GM12801 (cell line): Measurements from ENCODE around the gene COL24A1.

Source experiments
- TF ChIP-seq, protein P1 (sequence below): IDR thresholded peaks from one replicate; pipeline ENCODE4 v1.5.1; 2011; ENCODE audit warnings: control low read depth; ENCODE audit not compliant: insufficient read length; ENCODE audit errors: extremely low read depth

Gene COL24A1

DNA sequence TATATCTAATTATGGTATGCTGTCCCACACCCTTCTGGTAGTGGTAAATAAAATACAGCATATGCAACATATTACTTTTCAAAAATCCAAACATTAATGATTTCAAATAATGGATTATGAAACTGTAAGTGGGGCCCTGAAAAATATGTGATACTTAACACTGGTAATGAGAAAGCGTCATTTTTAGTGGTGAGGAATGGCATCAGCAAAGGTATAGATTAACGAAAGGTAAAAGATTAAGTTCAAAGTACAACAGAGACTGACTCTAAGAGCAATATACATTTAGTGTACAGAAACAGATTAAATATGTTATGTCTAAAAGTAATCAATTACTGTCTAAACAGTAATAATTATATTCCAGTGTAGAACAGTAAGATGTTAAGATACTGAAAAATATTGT is 194.1 kb downstream of the COL24A1 start:
- TF ChIP-seq, protein P1, sequence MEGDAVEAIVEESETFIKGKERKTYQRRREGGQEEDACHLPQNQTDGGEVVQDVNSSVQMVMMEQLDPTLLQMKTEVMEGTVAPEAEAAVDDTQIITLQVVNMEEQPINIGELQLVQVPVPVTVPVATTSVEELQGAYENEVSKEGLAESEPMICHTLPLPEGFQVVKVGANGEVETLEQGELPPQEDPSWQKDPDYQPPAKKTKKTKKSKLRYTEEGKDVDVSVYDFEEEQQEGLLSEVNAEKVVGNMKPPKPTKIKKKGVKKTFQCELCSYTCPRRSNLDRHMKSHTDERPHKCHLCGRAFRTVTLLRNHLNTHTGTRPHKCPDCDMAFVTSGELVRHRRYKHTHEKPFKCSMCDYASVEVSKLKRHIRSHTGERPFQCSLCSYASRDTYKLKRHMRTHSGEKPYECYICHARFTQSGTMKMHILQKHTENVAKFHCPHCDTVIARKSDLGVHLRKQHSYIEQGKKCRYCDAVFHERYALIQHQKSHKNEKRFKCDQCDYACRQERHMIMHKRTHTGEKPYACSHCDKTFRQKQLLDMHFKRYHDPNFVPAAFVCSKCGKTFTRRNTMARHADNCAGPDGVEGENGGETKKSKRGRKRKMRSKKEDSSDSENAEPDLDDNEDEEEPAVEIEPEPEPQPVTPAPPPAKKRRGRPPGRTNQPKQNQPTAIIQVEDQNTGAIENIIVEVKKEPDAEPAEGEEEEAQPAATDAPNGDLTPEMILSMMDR: no peak

DNA sequence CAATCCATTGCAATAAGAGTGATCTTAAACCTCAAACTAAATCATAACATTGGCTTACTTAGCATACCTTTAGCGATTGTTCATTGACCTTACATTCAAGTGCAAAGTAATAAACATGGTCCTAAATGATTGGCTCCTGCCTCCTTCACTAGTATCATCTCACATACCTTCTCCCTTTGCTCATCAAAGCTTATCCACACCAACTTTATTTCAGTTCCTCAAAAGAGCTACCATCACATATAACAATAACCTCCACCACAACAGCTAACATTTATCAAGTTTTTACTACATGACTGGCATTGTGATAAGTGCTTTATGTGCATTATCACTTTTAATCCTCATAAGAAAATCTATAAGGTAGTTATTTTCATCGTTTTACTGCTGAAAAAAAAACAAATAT is 198.8 kb downstream of the COL24A1 start:
- TF ChIP-seq, protein P1: no peak

DNA sequence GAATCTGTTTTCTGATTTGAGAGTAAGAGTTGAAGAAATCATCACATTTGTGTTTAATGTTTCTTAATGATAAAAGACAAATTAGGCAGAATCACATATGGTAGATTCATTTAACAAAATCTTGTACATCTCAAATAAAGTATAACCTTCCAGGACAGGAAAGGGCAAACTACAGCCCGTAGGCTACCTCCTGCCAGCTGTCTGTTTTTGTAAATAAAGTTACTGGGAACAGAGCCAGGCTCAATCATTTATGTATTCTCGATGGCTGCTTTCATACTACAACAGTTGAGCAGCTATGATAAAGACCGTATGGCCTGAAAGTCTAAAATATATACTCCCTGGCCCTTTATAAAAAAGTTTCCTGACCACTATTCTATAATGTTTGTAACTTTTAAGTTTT is 204.1 kb downstream of the COL24A1 start:
- TF ChIP-seq, protein P1: no peak

DNA sequence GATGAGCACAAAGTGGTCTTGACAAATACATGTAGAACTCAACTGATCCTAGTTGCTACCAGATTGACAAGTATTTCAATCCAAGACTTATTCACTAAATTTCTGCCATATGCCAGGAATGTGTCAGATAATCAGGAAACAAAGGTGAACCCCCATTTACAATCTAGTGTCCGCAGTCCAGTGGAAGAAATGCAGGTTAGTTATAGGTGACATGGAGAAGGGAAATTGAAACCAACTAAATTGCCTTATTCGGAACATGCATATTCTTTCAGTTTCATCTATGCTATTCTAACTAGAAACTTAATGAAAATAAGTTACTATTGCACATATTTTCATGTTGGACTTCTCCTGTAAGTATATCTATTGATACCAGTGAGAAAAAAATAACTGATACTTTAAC is 209.4 kb downstream of the COL24A1 start:
- TF ChIP-seq, protein P1: no peak

DNA sequence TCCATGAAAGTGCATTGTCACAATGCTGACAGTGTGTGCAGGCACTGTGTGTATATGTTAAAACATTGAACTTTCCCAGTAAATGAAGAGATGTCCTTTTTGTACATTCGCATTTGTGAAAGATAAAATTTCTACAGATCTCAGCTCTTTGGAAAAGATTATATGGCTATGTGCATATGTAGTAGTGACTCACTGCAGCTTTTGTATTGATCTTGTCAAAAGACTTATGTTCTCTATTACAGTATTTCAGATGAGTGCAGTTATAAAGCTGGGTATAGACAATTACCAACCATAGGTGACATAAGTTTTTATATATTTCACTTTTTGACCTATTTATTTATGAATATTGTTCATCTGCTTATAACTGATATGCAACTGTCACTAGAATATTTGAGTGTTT is 212.6 kb downstream of the COL24A1 start:
- TF ChIP-seq, protein P1: no peak

DNA sequence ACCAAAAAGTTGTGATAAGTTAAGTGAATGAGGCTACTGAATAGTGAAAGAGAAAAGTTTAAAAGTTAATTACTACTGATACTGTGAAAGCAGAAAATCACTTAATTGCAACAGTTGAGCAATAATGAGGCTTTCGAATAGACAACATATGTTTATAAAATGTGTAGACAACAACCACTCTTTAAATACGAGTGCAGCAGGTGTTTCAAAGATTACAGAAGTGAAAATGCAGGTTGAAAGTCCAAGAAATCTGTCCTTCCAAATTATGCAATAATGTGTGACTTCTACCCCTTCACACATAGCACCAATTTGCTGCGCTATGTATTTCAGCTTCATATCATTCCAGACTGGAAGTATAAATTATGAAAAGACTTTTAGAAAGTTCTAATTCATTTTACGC is 213.0 kb downstream of the COL24A1 start:
- TF ChIP-seq, protein P1: no peak

DNA sequence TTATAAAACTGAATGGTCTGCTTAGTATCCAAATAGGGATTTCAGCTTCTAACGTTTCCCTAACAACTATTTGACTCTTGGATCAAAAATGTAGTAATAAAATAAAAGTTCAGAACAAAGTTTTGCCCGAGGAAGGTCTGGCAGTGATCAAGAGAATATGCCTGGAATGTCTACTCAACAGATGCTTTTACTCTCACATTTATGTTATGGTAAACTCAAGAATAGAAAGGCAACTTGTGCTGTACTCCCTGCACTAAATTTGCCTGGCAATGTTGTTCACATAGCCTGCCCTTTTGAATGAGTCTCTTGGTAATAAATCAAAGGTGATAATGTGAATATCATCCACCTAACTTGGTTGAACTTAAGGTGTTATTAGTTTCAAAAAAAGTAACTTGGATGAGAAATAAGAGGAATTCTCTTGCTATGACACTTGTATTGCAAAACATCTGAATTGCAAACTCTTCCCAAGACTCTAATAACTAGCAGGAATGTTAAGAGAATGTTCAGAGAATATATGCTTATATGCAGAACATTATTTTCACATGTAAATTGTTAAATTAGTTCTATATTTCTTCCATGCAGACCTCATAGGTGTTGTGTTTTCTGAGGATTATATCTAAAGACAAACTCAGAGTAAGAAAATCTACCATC is 215.8 kb downstream of the COL24A1 start:
- TF ChIP-seq, protein P1: no peak
